ENCODE results near the gene PPP1R18. TPM values are rescaled to one million over a fixed set of nuclear protein-coding genes. Genes with fewer than 3 reads are reported as not detected.

Gene PPP1R18
- total and polyA plus RNA-seq, 9 of the 15 experiments (the other 6 are each of a cell fraction or from before 2014, with no cell fraction given): 12.0 to 99.2 (median 42.6) TPM

DNA sequence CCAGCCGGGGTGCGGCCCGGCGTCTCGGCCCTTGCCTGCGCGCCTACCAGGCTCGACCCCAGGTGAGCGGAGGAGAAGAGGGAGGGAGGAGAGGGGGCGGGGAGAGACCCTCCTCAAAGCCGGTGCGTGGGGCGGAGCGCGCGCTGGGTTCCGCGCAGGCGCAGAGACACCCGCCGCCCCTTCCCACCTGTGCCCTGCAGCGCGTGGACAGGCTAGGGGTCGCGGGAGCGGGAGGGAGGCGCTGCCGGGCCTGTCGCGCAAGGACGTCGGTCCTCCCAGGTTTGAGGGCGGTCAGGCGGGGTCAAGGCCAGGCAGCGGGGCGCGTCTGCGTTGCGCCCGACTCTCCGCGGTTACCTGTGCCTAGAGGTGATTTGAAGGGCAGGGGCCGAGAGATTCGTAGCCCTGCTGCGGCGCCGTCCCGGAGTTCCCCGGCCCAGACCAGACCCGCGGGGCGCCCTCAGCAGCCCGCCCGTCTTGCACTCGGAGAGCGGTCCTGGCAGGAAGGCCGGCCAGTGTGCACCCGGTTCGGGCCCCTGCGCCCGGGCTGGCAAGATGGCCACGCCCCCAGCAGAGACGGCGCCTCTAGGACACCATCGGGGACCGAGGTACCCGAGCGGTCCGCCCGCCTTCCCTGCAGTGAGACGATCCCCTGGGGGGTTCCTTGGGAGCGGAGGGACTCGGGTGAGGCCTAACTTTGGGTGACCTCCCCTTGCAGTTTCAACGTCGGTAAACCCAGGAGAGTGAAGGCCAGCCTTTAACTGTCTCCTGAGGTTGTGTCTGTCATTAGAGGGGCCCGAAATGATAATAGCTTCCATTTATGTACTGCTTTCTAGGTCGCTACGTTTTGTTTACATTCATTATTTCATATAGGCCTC, 39.0 kb downstream of the PPP1R18 start (continued):
- TF ChIP-seq, protein P1, sequence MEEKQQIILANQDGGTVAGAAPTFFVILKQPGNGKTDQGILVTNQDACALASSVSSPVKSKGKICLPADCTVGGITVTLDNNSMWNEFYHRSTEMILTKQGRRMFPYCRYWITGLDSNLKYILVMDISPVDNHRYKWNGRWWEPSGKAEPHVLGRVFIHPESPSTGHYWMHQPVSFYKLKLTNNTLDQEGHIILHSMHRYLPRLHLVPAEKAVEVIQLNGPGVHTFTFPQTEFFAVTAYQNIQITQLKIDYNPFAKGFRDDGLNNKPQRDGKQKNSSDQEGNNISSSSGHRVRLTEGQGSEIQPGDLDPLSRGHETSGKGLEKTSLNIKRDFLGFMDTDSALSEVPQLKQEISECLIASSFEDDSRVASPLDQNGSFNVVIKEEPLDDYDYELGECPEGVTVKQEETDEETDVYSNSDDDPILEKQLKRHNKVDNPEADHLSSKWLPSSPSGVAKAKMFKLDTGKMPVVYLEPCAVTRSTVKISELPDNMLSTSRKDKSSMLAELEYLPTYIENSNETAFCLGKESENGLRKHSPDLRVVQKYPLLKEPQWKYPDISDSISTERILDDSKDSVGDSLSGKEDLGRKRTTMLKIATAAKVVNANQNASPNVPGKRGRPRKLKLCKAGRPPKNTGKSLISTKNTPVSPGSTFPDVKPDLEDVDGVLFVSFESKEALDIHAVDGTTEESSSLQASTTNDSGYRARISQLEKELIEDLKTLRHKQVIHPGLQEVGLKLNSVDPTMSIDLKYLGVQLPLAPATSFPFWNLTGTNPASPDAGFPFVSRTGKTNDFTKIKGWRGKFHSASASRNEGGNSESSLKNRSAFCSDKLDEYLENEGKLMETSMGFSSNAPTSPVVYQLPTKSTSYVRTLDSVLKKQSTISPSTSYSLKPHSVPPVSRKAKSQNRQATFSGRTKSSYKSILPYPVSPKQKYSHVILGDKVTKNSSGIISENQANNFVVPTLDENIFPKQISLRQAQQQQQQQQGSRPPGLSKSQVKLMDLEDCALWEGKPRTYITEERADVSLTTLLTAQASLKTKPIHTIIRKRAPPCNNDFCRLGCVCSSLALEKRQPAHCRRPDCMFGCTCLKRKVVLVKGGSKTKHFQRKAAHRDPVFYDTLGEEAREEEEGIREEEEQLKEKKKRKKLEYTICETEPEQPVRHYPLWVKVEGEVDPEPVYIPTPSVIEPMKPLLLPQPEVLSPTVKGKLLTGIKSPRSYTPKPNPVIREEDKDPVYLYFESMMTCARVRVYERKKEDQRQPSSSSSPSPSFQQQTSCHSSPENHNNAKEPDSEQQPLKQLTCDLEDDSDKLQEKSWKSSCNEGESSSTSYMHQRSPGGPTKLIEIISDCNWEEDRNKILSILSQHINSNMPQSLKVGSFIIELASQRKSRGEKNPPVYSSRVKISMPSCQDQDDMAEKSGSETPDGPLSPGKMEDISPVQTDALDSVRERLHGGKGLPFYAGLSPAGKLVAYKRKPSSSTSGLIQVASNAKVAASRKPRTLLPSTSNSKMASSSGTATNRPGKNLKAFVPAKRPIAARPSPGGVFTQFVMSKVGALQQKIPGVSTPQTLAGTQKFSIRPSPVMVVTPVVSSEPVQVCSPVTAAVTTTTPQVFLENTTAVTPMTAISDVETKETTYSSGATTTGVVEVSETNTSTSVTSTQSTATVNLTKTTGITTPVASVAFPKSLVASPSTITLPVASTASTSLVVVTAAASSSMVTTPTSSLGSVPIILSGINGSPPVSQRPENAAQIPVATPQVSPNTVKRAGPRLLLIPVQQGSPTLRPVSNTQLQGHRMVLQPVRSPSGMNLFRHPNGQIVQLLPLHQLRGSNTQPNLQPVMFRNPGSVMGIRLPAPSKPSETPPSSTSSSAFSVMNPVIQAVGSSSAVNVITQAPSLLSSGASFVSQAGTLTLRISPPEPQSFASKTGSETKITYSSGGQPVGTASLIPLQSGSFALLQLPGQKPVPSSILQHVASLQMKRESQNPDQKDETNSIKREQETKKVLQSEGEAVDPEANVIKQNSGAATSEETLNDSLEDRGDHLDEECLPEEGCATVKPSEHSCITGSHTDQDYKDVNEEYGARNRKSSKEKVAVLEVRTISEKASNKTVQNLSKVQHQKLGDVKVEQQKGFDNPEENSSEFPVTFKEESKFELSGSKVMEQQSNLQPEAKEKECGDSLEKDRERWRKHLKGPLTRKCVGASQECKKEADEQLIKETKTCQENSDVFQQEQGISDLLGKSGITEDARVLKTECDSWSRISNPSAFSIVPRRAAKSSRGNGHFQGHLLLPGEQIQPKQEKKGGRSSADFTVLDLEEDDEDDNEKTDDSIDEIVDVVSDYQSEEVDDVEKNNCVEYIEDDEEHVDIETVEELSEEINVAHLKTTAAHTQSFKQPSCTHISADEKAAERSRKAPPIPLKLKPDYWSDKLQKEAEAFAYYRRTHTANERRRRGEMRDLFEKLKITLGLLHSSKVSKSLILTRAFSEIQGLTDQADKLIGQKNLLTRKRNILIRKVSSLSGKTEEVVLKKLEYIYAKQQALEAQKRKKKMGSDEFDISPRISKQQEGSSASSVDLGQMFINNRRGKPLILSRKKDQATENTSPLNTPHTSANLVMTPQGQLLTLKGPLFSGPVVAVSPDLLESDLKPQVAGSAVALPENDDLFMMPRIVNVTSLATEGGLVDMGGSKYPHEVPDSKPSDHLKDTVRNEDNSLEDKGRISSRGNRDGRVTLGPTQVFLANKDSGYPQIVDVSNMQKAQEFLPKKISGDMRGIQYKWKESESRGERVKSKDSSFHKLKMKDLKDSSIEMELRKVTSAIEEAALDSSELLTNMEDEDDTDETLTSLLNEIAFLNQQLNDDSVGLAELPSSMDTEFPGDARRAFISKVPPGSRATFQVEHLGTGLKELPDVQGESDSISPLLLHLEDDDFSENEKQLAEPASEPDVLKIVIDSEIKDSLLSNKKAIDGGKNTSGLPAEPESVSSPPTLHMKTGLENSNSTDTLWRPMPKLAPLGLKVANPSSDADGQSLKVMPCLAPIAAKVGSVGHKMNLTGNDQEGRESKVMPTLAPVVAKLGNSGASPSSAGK (IDR thresholded peaks at IDR 0.05): peak; percentile 30
- no peak for TF ChIP-seq GTF2F1 (IDR thresholded peaks at IDR 0.05; ENCODE audit: low read depth, low read length)
- TF ChIP-seq ZNF583 (CRISPR knock-in tag; IDR thresholded peaks at IDR 0.05): peak; percentile 50; the same call in 1 of the 2 replicates
- TF ChIP-seq, protein P2, sequence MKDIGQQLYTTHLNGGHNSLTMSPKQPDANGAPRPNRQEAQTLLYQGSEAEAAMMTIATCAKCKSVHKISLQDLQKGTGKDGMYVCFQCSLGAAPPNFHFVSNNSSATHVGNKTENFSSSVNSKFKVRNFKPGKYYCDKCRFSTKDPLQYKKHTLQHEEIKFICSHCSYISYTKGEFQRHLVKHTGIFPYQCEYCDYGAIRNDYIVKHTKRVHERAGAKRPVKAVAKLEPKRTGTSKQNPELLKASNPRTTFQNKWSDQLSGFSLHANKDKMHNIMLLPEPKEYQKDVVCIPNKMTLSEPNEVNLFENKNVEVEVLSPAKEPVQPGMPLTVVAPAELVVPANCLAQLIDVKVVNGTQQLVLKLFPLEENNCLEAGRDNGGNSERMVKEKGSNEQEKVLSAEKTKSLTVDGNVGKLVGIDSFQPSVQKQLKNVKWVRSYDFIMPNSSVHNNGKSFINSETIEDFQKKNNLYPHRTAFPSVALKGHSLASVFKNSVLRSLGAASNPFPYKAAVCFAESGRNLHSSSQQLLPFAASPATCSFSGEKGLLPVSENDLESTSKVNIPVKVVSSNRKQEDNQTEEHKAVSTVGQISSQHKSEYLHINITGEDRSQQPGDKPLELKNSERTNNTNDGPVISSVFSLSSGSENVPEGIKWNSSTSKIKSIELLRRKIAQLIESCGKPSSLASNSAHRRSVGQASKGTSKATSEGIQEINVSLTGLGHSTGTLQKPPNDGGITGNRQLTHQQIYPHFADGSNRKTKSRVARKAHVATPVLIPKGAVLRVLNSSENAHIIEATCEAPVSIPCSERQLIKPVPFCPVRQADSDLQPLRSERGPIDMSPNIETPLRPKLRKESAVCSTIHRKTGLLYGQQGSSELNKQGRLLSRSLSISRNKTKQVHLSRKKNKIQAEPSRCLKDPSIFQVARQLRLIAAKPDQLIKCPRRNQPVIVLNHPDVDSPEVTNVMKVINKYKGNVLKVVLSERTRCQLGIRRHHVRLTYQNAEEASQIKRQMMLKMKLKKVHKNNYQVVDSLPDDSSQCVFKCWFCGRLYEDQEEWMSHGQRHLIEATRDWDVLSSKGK (CRISPR knock-in tag; IDR thresholded peaks at IDR 0.05): no peak
